DOHH2 (cell line): ENCODE results near the gene RCL1.
"Not testable (repeated sequence)": the region's sequence is repeated elsewhere in the genome, so short reads cannot be mapped to it uniquely, and the experiment has no call there.

Experiments used
- CTCF ChIP-seq: fragments of 200-600 bp; sonication (generic); IDR thresholded peaks from one replicate; pipeline ENCODE4 v1.5.1; 2014; ENCODE audit warnings: antibody characterized with exemption, mild to moderate bottlenecking, low read depth, low read length; ENCODE audit not compliant: poor library complexity, severe bottlenecking
- EZH2phosphoT487 ChIP-seq: fragments of 200-600 bp; sonication (generic); IDR thresholded peaks from 2 replicates; pipeline ENCODE4 v1.6.1; 2017; ENCODE audit warnings: borderline replicate concordance, mild to moderate bottlenecking, antibody characterized with exemption, low read length, moderate library complexity, mixed read lengths

GRCh38 chr9:4795108-4795507, 2.4 kb downstream of the RCL1 start:
- TF ChIP-seq CTCF, EZH2phosphoT487: not testable (repeated sequence)
